ENCODE results near the gene CFAP20DC. TPM values are rescaled to one million over a fixed set of nuclear protein-coding genes. Genes with fewer than 3 reads are reported as not detected.
"Not testable (repeated sequence)": the region's sequence is repeated elsewhere in the genome, so short reads cannot be mapped to it uniquely, and the experiment has no call there.

Gene CFAP20DC
- total RNA-seq, 1 donor from 2014 or later: 5.1 TPM

GRCh38 chr3:58866079-58866478, 183.7 kb downstream of the CFAP20DC start:
- no peak overlapping the region for H3K4me3 ChIP-seq (ENCODE audit: low read depth, low read length)
- TF ChIP-seq CTCF (conservative IDR thresholded peaks at IDR 0.05; ENCODE audit: low read depth, low read length): no peak
- no peak for DNase-seq (ENCODE audit: low read depth)

- no peak overlapping the region for H3K4me3 ChIP-seq (ENCODE audit: low read depth, low read length)
- no peak for TF ChIP-seq CTCF (conservative IDR thresholded peaks at IDR 0.05; ENCODE audit: low read depth, low read length)
- no peak for DNase-seq (ENCODE audit: low read depth)
Measured at GRCh38 chr3:58864480-58864879, 185.3 kb downstream of the CFAP20DC start.

- no peak for DNase-seq (ENCODE audit: low read depth)
- H3K4me3 ChIP-seq (ENCODE audit: low read depth, low read length): no peak overlapping the region
- no peak for TF ChIP-seq CTCF (conservative IDR thresholded peaks at IDR 0.05; ENCODE audit: low read depth, low read length)
Measured at GRCh38 chr3:58863206-58863605, 186.6 kb downstream of the CFAP20DC start.

DNA sequence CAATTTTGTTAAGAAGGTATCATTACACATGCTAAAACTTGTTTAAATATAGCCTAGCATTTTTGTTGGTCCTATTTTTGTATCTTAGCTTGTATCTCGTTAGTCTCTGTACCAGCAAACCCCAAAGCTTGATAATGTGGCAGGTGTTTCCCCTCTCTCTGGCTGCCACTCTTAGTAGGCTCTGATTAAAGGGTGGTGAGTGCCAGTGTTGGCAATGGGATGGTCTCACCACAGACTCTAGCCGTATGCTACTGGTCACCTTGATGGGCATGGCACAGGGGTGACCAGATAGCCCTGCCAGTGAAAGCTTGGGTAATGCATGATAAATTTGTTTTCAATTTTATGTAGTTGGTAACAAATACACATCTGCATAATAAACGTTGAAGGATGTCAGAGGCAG, 188.3 kb downstream of the CFAP20DC start:
- no peak for TF ChIP-seq CTCF (conservative IDR thresholded peaks at IDR 0.05; ENCODE audit: low read depth, low read length)
- DNase-seq (ENCODE audit: low read depth): no peak
- H3K4me3 ChIP-seq (ENCODE audit: low read depth, low read length): no peak overlapping the region

DNA sequence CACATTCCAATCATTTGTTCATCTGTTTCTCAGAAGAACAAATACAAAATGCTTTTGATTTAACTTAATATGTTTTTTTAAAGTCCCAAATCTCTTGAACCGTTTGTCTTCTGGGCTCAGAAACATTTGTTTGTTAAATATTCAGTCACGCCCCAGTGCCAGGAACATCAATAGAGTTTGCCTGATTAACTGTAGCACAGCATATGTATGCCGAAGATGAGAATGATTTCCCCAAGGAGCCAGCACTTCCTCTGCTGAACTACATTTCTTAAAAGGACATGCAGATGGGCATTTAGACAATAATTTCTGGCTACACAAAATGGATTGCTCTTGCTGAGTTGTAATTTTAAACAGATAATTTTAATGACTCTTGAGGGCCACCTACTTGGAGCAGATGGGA, 191.7 kb downstream of the CFAP20DC start:
- no peak overlapping the region for H3K4me3 ChIP-seq (ENCODE audit: low read depth, low read length)
- DNase-seq (ENCODE audit: low read depth): no peak
- no peak for TF ChIP-seq CTCF (conservative IDR thresholded peaks at IDR 0.05; ENCODE audit: low read depth, low read length)

- no peak overlapping the region for H3K4me3 ChIP-seq (ENCODE audit: low read depth, low read length)
- no peak for TF ChIP-seq CTCF (conservative IDR thresholded peaks at IDR 0.05; ENCODE audit: low read depth, low read length)
- DNase-seq (ENCODE audit: low read depth): no peak
Measured at GRCh38 chr3:58857402-58857801, 192.4 kb downstream of the CFAP20DC start.

DNA sequence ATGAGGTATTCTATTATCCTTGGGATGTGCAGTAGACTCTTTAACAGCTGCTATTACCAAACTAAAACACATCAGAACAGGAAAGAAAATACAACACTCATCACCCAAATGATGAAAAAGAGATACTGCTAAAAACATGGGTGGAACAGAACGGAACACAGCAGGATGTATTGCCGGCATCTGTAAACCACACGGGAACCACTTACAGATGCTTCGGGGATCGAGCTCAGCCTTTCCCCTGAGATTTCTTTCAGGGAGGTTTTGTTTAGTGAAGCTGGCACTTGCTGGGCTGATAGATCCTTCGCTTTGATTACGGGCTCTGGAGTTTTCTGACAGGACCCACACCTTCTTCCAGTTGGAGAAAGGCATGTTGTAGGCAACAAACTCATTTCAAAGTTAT, 201.0 kb downstream of the CFAP20DC start:
- no peak overlapping the region for H3K4me3 ChIP-seq (ENCODE audit: low read depth, low read length)
- DNase-seq (ENCODE audit: low read depth): no peak
- no peak for TF ChIP-seq CTCF (conservative IDR thresholded peaks at IDR 0.05; ENCODE audit: low read depth, low read length)

GRCh38 chr3:58842050-58842747, 207.6 kb downstream of the CFAP20DC start:
- not testable (repeated sequence) for H3K4me3 ChIP-seq (ENCODE audit: low read depth, low read length); DNase-seq (ENCODE audit: low read depth)

Measured in epithelial cell of proximal tubule (primary cell).